PC-9 (cell line): Measurements from ENCODE around the gene ITPR3. TPM values are rescaled to one million over a fixed set of nuclear protein-coding genes. Genes with fewer than 3 reads are reported as not detected.

ENCODE experiments used
- BruUV-seq: library from RNA; stranded (reverse); fragments of 400-500 nt; replicated peaks from 2 replicates; lab custom pipeline; 2021; lab: Mats Ljungman, UMichigan
- CTCF ChIA-PET: fragments of 300-600 bp; sonication (Branson Sonifier 250); formaldehyde crosslinking; loops from one replicate; lab custom pipeline; 2022; ENCODE audit warnings: antibody characterized with exemption; lab: Charles Lee
- POLR2A ChIA-PET: fragments of 300-600 bp; sonication (Branson Sonifier 250); formaldehyde crosslinking; loops from one replicate; lab custom pipeline; 2022; ENCODE audit warnings: antibody characterized with exemption; ENCODE audit not compliant: unreplicated experiment; lab: Charles Lee
- DNase-seq, 2 experiments: peaks; one replicate each; pipeline versions ENCODE4 v3.0.0 to v3.0.0-alpha.2; 2015 to 2022; ENCODE audit warnings: mixed read lengths in 1 of 2
- H2AFZ ChIP-seq: fragments of 200-600 bp; sonication (generic); 2 replicates; pipeline ENCODE4 v1.8.1; 2017; ENCODE audit warnings: antibody characterized with exemption
- H3F3A ChIP-seq: fragments of 200-600 bp; sonication (generic); 2 replicates; pipeline ENCODE4 v1.8.1; 2017; ENCODE audit warnings: antibody characterized with exemption, mild to moderate bottlenecking, low read depth; ENCODE audit not compliant: insufficient read depth
- H3K27ac ChIP-seq: fragments of 200-600 bp; sonication (generic); 2 replicates; pipeline ENCODE4 v1.6.1; 2016; ENCODE audit warnings: mixed run types
- H3K27me3 ChIP-seq: fragments of 200-600 bp; sonication (generic); 2 replicates; pipeline ENCODE4 v1.6.1; 2016; ENCODE audit warnings: low read depth, mixed run types; ENCODE audit not compliant: insufficient read depth
- H3K36me3 ChIP-seq: fragments of 200-600 bp; sonication (generic); 2 replicates; pipeline ENCODE4 v1.6.1; 2016; ENCODE audit warnings: low read depth, mixed run types
- H3K4me1 ChIP-seq: fragments of 200-600 bp; sonication (generic); replicated peaks from 2 replicates; pipeline ENCODE4 v1.6.1; 2016; ENCODE audit warnings: mixed run types; ENCODE audit not compliant: insufficient read depth
- H3K4me2 ChIP-seq: fragments of 200-600 bp; sonication (generic); 2 replicates; pipeline ENCODE4 v1.6.1; 2017; ENCODE audit warnings: mixed run types
- H3K4me3 ChIP-seq: fragments of 200-600 bp; sonication (generic); 2 replicates; pipeline ENCODE4 v1.6.1; 2016; ENCODE audit warnings: mixed run types
- H3K79me2 ChIP-seq: fragments of 200-600 bp; sonication (generic); 2 replicates; pipeline ENCODE4 v1.6.1; 2017; ENCODE audit warnings: low read depth, mixed run types
- H3K9me2 ChIP-seq: fragments of 200-600 bp; sonication (generic); 2 replicates; pipeline ENCODE4 v1.8.1; 2017; ENCODE audit warnings: mild to moderate bottlenecking; ENCODE audit not compliant: insufficient read depth
- H3K9me3 ChIP-seq: fragments of 200-600 bp; sonication (generic); 2 replicates; pipeline ENCODE4 v1.8.1; 2016; ENCODE audit warnings: low read depth; ENCODE audit not compliant: insufficient read depth
- H4K20me1 ChIP-seq: fragments of 200-600 bp; sonication (generic); 2 replicates; pipeline ENCODE4 v1.8.1; 2017; ENCODE audit not compliant: insufficient read depth
- CTCF ChIP-seq: fragments of 200-600 bp; sonication (generic); conservative IDR thresholded peaks from 2 replicates; pipeline ENCODE4 v1.6.1; 2017; ENCODE audit warnings: mixed run types, antibody characterized with exemption, mild to moderate bottlenecking, moderate library complexity
- EZH2 ChIP-seq: fragments of 200-600 bp; sonication (generic); IDR thresholded peaks from 2 replicates; pipeline ENCODE4 v1.8.0; 2017; ENCODE audit warnings: antibody characterized with exemption, low read depth
- intact Hi-C: fragments of 100-400 bp; cut with micrococcal nuclease; formaldehyde crosslinking; loops from one replicate; pipeline ENCODE4 v1.10.0; 2022; ENCODE audit not compliant: unreplicated experiment
- total RNA-seq: library from RNA; stranded (reverse); gene quantifications from 2 replicates; pipeline ENCODE4 v1.2.3, GENCODE V29; 2021

Gene ITPR3
- total RNA-seq, 1 experiment from 2014 or later: 86.9 TPM

DNA sequence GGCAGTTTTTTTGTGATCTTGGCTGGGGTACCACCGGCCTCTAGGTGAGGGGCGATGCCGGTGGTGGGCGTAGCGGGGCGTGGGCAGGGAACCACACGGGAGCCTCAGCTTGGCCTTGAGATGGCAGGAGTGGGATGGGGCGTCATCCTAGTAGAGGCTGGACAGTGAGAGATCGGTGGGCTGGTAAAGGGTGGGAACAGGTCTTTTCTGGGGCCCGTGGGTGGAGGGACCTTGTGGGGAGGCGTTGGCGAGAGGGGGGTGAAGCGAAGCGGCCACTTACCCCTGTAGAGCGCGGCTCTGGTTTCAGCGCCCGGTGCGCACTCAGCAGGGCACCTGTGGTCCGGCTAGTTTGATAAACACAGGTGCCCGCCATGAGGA, 12.0 kb downstream of the ITPR3 start:
- TF ChIP-seq CTCF (no peak), EZH2 (no peak)
- H3K4me1 ChIP-seq: peaks cover 24% of the 10 kb centered on the region
- peak overlapping the region; percentile 54; the same call in 1 of the 2 replicates for H3K4me3 ChIP-seq
- H3K36me3 ChIP-seq: peaks cover 19% of the 10 kb centered on the region; the same call in 1 of the 2 replicates
- no peaks in the 10 kb centered on the region for H3K9me2 ChIP-seq
- no peaks in the 10 kb centered on the region for H3K9me3 ChIP-seq
- H3K27ac ChIP-seq: peak overlapping the region; percentile 34
- no peak for DNase-seq
- POLR2A ChIA-PET: no interaction called here
- peaks cover 90% of the 10 kb centered on the region for H3K79me2 ChIP-seq
- H2AFZ ChIP-seq: no peak overlapping the region
- H3F3A ChIP-seq: peaks cover 47% of the 10 kb centered on the region
- H3K4me2 ChIP-seq: peak overlapping the region; percentile 83
- intact Hi-C loops: no loop called here
- no peaks in the 10 kb centered on the region for H3K27me3 ChIP-seq
- peaks cover 56% of the 10 kb centered on the region for H4K20me1 ChIP-seq
- no TSS peak for BruUV-seq
- CTCF ChIA-PET: interaction anchor here (0.6 to 1.3 kb wide), 2 partner anchors 34 to 43 kb away, joined by 3 to 5 read pairs; no protein-coding TSS in a partner anchor

DNA sequence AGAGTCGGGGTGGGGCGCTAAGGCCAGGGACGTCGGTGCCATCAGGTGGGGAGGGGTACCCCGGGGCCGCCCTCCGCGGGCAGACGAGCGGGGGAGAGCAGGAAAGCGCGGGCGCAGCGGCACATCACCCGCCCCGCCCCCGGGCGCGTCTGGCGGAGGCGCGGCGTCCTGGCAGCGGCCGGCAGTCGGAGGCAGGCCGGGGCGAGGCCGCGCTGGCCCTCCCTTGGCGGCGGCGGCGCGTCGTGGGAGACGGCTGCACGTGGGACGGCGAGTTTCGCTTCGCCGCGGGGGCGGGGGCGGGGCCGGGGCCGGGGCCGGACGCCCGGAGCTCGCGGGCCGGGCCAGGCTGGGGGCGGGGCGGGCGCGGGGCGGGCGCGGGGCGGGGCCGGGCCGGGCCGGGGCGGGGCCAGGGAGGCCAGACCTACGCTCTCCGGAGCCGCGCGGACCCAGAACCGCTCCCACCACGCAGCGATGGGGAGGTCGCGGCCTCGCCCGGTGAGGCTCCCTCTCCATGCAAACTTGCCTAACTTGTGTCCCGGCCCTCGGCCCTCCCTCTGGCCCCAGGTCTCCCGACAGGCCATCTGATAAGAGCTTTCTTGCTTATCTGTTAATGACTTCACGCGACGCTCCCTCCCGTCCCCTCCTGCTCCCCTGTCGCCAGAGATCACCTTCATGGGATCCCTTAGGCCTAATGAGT, 12.5 kb downstream of the ITPR3 start:
- Histone ChIP-seq H3F3A (peaks cover 47% of the 10 kb centered on the region), H3K4me2 (peak overlapping the region; percentile 83), H3K4me3 (peak overlapping the region; percentile 54; the same call in 1 of the 2 replicates), H4K20me1 (peaks cover 55% of the 10 kb centered on the region), H2AFZ (no peak overlapping the region), H3K27ac (peak overlapping the region; percentile 34), H3K36me3 (peaks cover 16% of the 10 kb centered on the region; the same call in 1 of the 2 replicates), H3K9me2 (no peaks in the 10 kb centered on the region), H3K9me3 (no peaks in the 10 kb centered on the region), H3K27me3 (no peaks in the 10 kb centered on the region), H3K79me2 (peaks cover 90% of the 10 kb centered on the region), H3K4me1 (peaks cover 20% of the 10 kb centered on the region)
- ChIA-PET POLR2A (no interaction called here), CTCF (interaction anchor here (0.6 to 0.7 kb wide), 2 partner anchors 33 to 310 kb away, joined by 3 to 5 read pairs; no protein-coding TSS in a partner anchor)
- peak in 1 of 2 experiments; percentile 69 for DNase-seq
- BruUV-seq: no TSS peak
- intact Hi-C loops: no loop called here
- TF ChIP-seq CTCF (no peak), EZH2 (no peak)

DNA sequence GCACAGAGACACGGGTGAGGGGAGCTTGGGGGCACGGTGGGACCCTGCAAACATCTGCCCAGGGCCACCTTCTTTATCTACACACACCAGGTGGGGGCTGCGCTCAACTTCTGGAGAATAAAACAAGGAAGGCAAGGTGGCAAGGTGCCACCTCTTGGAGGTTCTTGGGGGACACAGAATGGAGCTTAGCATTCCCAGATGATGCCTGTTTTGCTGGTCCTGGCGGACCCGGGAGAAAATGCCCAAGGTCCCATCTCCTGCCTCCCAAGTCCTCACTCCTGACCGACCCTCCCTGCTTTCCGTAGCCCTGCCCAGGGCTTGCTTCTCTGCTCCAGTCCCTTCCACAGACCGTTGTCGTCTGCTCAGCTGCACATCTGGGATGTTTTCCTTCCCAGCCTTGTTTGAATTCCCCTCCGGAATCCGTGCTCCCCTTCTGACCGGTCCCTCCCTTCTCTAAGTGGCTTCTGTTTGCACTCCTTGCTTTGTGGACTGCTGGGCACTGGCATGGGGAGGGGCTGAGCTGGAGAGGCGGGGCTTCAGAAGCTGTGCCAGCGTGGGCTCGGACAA, 13.1 kb downstream of the ITPR3 start:
- Histone ChIP-seq H3K27me3 (no peaks in the 10 kb centered on the region), H3K4me3 (peak overlapping the region; percentile 48; the same call in 1 of the 2 replicates), H4K20me1 (peaks cover 53% of the 10 kb centered on the region), H3K4me1 (peaks cover 20% of the 10 kb centered on the region), H3F3A (peaks cover 40% of the 10 kb centered on the region), H2AFZ (no peak overlapping the region), H3K9me2 (no peaks in the 10 kb centered on the region), H3K36me3 (peaks cover 11% of the 10 kb centered on the region; the same call in 1 of the 2 replicates), H3K4me2 (peak overlapping the region; percentile 79), H3K79me2 (peaks cover 89% of the 10 kb centered on the region), H3K9me3 (no peaks in the 10 kb centered on the region), H3K27ac (no peak overlapping the region)
- DNase-seq: no peak
- CTCF ChIA-PET: no interaction called here
- POLR2A ChIA-PET: no interaction called here
- no TSS peak for BruUV-seq
- TF ChIP-seq CTCF: no peak
- TF ChIP-seq EZH2: no peak
- intact Hi-C loops: no loop called here
